ENCODE measurements around the gene KCNS3.
A peak's percentile ranks its signal among the peaks of the same experiment; 100 is the strongest.

The KCNS3 gene

DNA sequence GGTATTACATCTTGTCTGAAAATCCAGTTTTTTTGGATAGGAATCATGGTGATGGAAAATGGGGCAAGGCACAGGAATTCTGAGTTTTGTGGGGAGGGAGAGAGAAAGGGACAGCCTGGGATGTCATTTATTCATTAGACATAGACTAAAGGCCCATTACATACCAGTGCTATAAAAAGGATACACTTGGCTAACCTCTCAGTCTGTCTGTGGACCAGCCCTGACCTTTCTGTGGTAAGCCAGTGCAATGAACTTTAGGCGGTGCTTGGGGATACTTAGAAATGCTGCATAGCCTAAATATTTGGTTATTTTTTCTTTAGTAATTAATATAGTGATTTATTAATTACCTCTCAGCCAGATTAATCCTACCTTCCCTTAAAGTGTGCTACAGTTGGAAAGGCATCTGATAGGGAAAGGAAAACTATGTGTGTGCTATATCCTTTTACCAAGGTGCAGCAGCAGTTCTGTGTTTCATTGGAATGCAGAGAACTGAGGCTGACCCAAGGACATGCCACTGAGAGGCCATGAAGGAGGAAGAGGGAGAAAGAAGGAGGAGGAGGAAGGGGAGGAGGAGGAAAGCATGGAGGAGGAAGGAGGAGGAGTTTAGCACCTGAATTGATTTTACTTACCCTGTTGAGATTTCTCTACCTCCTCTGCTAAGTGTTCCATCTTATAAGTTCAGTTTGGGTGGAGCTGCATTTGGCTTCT is 37.5 kb downstream of the KCNS3 start:
- no peak overlapping the region for H3K9ac ChIP-seq (ENCODE audit: low read depth, low read length)
- H3K4me2 ChIP-seq (ENCODE audit: low read length) = no peak overlapping the region
- no peaks in the 10 kb centered on the region for H3K9me3 ChIP-seq (replicated peaks; ENCODE audit: low read length)
- H3K4me3 ChIP-seq (ENCODE audit: low read length) = no peak overlapping the region
- no peaks in the 10 kb centered on the region for H3K36me3 ChIP-seq (ENCODE audit: insufficient read depth, low read length)
- H3K4me1 ChIP-seq (ENCODE audit: control insufficient read depth, insufficient read depth, low read length) = no peaks in the 10 kb centered on the region
- H3K27me3 ChIP-seq (ENCODE audit: control insufficient read depth, insufficient read depth, low read length) = no peaks in the 10 kb centered on the region

DNA sequence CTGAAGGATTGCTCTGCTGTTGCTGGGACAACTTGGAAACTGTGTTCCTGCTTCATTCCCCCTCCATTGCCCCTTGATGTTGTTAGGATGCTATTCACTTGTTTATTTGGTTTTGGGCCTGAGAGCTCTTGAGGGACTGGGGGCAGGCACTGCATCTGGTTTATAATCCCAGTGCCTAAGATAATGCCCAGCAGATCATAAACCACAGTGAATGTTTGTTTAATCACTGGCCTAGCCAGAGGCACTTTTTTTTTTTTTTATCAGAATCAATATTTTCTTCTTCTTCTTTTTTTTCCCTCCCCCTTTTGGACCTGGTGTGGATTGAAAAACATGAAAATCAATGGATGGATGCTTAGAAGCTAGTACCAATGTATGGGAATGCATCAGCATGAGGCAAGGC is 38.1 kb downstream of the KCNS3 start:
- H3K9me3 ChIP-seq (replicated peaks; ENCODE audit: low read length) = no peaks in the 10 kb centered on the region
- H3K9ac ChIP-seq (ENCODE audit: low read depth, low read length) = no peak overlapping the region
- no peaks in the 10 kb centered on the region for H3K4me1 ChIP-seq (ENCODE audit: control insufficient read depth, insufficient read depth, low read length)
- H3K27me3 ChIP-seq (ENCODE audit: control insufficient read depth, insufficient read depth, low read length) = no peaks in the 10 kb centered on the region
- no peak overlapping the region for H3K4me2 ChIP-seq (ENCODE audit: low read length)
- H3K36me3 ChIP-seq (ENCODE audit: insufficient read depth, low read length) = no peaks in the 10 kb centered on the region
- no peak overlapping the region for H3K4me3 ChIP-seq (ENCODE audit: low read length)

DNA sequence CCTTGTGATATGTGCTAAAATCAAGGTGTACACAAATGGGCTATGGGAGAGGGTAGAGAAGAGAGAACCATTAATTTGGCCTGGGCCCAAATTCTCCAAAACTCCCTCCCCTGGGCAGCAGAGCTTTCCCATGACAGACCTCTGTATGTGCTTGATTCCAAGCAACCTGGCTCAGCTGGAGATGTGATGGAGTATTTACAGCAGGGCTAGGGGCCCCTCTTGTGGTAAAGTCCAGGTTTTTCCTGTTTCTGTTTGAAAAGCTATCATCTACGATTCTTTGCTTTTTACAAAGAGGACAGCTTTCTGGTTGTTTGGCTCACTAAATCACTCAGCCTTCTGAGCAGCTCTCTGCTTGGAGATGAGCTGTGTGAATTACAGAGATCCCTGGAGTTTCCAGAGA is 40.3 kb downstream of the KCNS3 start:
- Histone ChIP-seq H3K4me3 (ENCODE audit: low read length) (no peak overlapping the region), H3K4me2 (ENCODE audit: low read length) (no peak overlapping the region), H3K9me3 (replicated peaks; ENCODE audit: low read length) (no peaks in the 10 kb centered on the region), H3K4me1 (ENCODE audit: control insufficient read depth, insufficient read depth, low read length) (no peaks in the 10 kb centered on the region), H3K27me3 (ENCODE audit: control insufficient read depth, insufficient read depth, low read length) (no peaks in the 10 kb centered on the region), H3K9ac (ENCODE audit: low read depth, low read length) (no peak overlapping the region), H3K36me3 (ENCODE audit: insufficient read depth, low read length) (no peaks in the 10 kb centered on the region)

DNA sequence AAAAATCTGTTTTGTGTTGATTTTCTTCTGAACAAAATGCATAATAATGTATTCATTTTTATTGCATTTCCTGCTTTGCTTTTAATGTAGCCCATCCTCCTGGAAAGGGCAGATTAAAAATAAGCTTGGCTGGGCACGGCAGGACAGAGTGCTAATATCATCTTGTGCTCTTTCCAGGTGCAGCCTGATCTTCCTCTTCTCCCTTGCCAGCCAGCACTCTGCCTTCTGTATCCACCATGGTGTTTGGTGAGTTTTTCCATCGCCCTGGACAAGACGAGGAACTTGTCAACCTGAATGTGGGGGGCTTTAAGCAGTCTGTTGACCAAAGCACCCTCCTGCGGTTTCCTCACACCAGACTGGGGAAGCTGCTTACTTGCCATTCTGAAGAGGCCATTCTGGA is 52.3 kb downstream of the KCNS3 start:
- Histone ChIP-seq H3K27me3 (ENCODE audit: control insufficient read depth, insufficient read depth, low read length) (no peaks in the 10 kb centered on the region), H3K4me1 (ENCODE audit: control insufficient read depth, insufficient read depth, low read length) (peaks cover 13% of the 10 kb centered on the region), H3K36me3 (ENCODE audit: insufficient read depth, low read length) (no peaks in the 10 kb centered on the region), H3K9me3 (replicated peaks; ENCODE audit: low read length) (no peaks in the 10 kb centered on the region), H3K4me3 (ENCODE audit: low read length) (no peak overlapping the region), H3K9ac (ENCODE audit: low read depth, low read length) (no peak overlapping the region), H3K4me2 (ENCODE audit: low read length) (no peak overlapping the region)

DNA sequence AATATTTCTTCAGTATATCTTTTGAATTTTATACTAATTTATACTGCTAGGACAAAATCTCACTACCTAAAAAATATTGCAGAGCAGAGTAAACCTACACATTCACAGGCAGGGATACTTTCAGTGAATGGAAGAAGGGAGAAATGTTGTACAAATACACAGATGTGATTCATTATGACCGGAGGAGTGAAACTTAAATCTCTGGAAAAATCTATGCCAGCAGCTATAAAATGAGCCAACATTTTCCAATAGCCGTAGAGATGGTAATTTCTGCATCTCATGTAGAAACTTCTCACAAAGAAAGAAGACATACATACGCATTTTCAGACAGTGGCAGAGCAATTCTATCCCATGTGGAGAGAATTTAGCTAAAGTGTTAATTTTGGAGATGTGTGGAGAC is 54.8 kb downstream of the KCNS3 start:
- no peaks in the 10 kb centered on the region for H3K36me3 ChIP-seq (ENCODE audit: insufficient read depth, low read length)
- no peaks in the 10 kb centered on the region for H3K9me3 ChIP-seq (replicated peaks; ENCODE audit: low read length)
- no peaks in the 10 kb centered on the region for H3K27me3 ChIP-seq (ENCODE audit: control insufficient read depth, insufficient read depth, low read length)

DNA sequence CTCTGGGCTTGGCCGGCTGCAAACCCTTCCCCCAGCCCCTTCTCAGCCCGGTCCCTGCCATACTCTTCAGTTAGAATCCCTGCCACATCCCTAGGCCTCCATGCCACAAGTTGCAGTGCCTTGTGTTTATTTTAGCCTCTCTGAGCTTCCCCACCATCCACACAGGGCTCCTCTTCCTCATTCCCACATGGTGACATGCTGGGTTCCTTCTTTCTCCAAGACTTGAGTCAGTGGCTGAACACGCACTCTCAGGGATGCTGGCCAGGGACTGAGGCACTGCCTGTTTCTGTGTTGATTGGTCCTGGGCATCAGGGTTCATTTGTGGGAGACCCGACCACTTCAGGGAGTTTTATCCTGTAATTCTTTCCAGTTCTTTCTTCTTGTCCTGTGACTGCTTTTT is 56.3 kb downstream of the KCNS3 start:
- Histone ChIP-seq H3K9me3 (replicated peaks; ENCODE audit: low read length) (no peaks in the 10 kb centered on the region), H3K4me1 (ENCODE audit: control insufficient read depth, insufficient read depth, low read length) (peaks cover 13% of the 10 kb centered on the region), H3K27me3 (ENCODE audit: control insufficient read depth, insufficient read depth, low read length) (no peaks in the 10 kb centered on the region), H3K4me2 (ENCODE audit: low read length) (peak overlapping the region; percentile 38), H3K36me3 (ENCODE audit: insufficient read depth, low read length) (no peaks in the 10 kb centered on the region), H3K9ac (ENCODE audit: low read depth, low read length) (peak overlapping the region; percentile 5), H3K4me3 (ENCODE audit: low read length) (no peak overlapping the region)

More for the DNA sequence above, 54.8 kb downstream of the KCNS3 start:
- Histone ChIP-seq H3K9ac (ENCODE audit: low read depth, low read length) (no peak overlapping the region), H3K4me3 (ENCODE audit: low read length) (no peak overlapping the region), H3K4me2 (ENCODE audit: low read length) (no peak overlapping the region), H3K4me1 (ENCODE audit: control insufficient read depth, insufficient read depth, low read length) (peaks cover 13% of the 10 kb centered on the region)

DNA sequence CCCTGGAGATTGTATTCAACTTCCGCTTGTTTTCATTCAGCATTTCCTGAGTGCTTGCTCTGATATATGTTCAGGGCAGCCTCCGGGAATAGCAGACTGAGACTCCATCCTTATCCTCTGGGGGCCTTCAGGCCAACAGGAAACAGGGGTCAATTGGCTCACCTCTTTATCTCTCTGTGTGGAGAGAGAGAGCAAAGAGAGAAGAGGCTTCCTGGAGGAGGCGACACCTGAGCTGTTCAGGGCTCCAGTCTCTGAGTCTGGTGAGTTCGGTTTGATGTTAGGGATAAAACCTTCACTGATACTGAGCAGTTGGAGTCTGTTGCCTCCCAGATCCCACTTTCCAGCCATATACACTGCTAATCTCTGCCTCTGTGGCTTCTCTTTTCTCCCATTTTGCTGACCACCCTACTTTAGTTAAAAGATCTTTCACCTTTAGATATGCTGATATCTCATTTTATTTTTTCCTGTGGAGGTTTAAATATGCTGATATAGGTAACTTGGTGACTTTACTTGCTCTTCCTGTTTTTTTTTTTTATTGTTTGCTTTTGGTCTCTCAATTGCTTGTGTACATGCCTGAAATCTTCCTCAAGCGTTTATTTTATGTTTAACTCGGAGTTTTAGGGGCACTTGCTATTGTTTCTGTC is 56.9 kb downstream of the KCNS3 start:
- H3K4me1 ChIP-seq (ENCODE audit: control insufficient read depth, insufficient read depth, low read length) = peaks cover 13% of the 10 kb centered on the region
- H3K9ac ChIP-seq (ENCODE audit: low read depth, low read length) = no peak overlapping the region
- no peaks in the 10 kb centered on the region for H3K27me3 ChIP-seq (ENCODE audit: control insufficient read depth, insufficient read depth, low read length)
- H3K4me2 ChIP-seq (ENCODE audit: low read length) = no peak overlapping the region
- no peaks in the 10 kb centered on the region for H3K36me3 ChIP-seq (ENCODE audit: insufficient read depth, low read length)
- no peak overlapping the region for H3K4me3 ChIP-seq (ENCODE audit: low read length)
- H3K9me3 ChIP-seq (replicated peaks; ENCODE audit: low read length) = no peaks in the 10 kb centered on the region

DNA sequence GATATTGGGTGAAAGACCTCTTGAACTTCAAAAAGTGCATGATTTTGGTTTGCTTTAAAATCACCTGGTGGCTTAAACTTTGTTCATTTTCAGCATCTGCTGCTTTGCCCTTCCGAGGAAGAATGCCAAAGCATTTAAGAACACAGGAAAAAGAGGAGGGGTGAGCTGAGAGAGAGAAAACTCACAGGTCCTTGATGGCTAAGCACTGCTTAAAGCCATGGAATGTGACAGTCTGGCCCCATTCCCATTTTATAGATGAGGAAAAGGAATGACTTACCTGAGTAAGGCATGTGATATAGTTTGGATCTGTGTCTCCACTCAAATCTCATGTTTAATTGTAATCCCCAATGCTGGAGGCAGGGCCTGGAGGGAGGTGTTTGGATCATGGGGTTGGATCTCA is 58.1 kb downstream of the KCNS3 start:
- Histone ChIP-seq H3K9me3 (replicated peaks; ENCODE audit: low read length) (no peaks in the 10 kb centered on the region), H3K4me1 (ENCODE audit: control insufficient read depth, insufficient read depth, low read length) (peaks cover 13% of the 10 kb centered on the region)

DNA sequence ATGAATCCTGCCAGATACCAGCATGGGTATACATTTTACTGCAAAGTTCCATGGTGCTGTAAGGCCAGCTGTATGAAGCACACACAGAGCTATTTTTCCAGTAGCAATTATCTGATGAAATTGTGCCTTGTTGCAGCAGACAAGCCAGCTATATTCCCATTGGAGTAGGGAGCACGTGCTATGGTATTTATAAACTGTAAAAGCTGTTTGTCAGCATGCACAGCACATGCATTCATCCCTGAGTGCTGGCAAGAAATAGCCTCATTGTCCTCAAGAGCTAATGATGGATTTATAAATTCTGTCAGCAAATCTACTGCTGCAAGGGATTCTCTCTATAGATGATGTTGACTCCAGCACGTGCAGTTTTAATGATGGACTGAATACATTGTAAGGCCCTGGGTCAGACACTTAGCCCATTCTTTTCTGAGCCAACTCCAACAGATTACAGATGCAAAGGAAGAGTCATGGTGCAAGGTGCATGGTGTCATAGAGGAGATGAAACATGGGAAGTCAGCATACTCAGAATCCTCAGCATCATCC is 61.7 kb downstream of the KCNS3 start:
- no peaks in the 10 kb centered on the region for H3K36me3 ChIP-seq (ENCODE audit: insufficient read depth, low read length)
- peaks cover under 1% of the 10 kb centered on the region for H3K4me1 ChIP-seq (ENCODE audit: control insufficient read depth, insufficient read depth, low read length)
- no peak overlapping the region for H3K4me2 ChIP-seq (ENCODE audit: low read length)
- no peak overlapping the region for H3K9ac ChIP-seq (ENCODE audit: low read depth, low read length)
- no peaks in the 10 kb centered on the region for H3K9me3 ChIP-seq (replicated peaks; ENCODE audit: low read length)
- H3K27me3 ChIP-seq (ENCODE audit: control insufficient read depth, insufficient read depth, low read length) = no peaks in the 10 kb centered on the region
- H3K4me3 ChIP-seq (ENCODE audit: low read length) = no peak overlapping the region

More for the DNA sequence above, 58.1 kb downstream of the KCNS3 start:
- H3K4me3 ChIP-seq (ENCODE audit: low read length) = no peak overlapping the region
- no peak overlapping the region for H3K9ac ChIP-seq (ENCODE audit: low read depth, low read length)
- no peak overlapping the region for H3K4me2 ChIP-seq (ENCODE audit: low read length)
- H3K36me3 ChIP-seq (ENCODE audit: insufficient read depth, low read length) = no peaks in the 10 kb centered on the region
- H3K27me3 ChIP-seq (ENCODE audit: control insufficient read depth, insufficient read depth, low read length) = no peaks in the 10 kb centered on the region

DNA sequence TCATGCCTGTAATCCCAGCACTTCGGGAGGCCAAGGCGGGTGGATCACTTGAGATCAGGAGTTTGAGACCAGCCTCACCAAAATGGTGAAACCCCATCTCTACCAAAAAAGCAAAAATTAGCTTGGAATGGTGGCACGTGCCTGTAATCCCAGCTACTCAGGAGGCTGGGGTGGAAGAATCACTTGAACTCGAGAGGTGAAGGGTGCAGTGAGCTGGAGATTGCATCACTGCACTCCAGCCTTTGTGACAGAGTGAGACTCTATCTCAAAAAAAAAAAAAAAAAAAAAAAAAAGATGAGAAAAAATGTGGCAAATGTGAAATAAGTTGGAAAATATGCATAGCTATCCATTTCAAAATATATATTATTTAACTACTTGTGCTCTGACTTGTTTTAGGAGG is 65.0 kb downstream of the KCNS3 start:
- H3K4me2 ChIP-seq (ENCODE audit: low read length) = no peak overlapping the region
- no peaks in the 10 kb centered on the region for H3K27me3 ChIP-seq (ENCODE audit: control insufficient read depth, insufficient read depth, low read length)
- no peak overlapping the region for H3K4me3 ChIP-seq (ENCODE audit: low read length)
- no peaks in the 10 kb centered on the region for H3K4me1 ChIP-seq (ENCODE audit: control insufficient read depth, insufficient read depth, low read length)
- H3K9me3 ChIP-seq (replicated peaks; ENCODE audit: low read length) = no peaks in the 10 kb centered on the region
- no peaks in the 10 kb centered on the region for H3K36me3 ChIP-seq (ENCODE audit: insufficient read depth, low read length)
- no peak overlapping the region for H3K9ac ChIP-seq (ENCODE audit: low read depth, low read length)

DNA sequence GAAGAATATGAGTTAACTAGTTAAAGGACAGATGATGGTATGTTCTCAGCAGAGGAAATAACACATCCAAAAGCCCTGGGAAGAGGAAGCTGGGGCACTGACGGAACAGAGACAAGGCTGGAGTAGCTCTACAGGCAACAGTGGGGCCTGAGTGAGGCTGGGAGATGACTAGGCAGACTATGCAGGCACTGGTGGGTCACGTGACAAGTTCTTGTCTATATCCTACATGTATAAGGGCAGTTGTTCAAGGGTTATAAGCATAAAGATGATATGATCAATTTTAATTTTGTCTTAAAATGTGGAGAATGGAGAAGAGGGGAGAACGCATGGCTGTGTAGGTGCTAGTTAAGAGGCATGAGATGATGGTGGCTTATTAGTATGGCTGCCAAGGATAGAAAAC is 68.6 kb downstream of the KCNS3 start:
- Histone ChIP-seq H3K27me3 (ENCODE audit: control insufficient read depth, insufficient read depth, low read length) (no peaks in the 10 kb centered on the region), H3K4me2 (ENCODE audit: low read length) (no peak overlapping the region), H3K9ac (ENCODE audit: low read depth, low read length) (no peak overlapping the region), H3K4me3 (ENCODE audit: low read length) (no peak overlapping the region), H3K36me3 (ENCODE audit: insufficient read depth, low read length) (no peaks in the 10 kb centered on the region), H3K9me3 (replicated peaks; ENCODE audit: low read length) (no peaks in the 10 kb centered on the region), H3K4me1 (ENCODE audit: control insufficient read depth, insufficient read depth, low read length) (no peaks in the 10 kb centered on the region)

DNA sequence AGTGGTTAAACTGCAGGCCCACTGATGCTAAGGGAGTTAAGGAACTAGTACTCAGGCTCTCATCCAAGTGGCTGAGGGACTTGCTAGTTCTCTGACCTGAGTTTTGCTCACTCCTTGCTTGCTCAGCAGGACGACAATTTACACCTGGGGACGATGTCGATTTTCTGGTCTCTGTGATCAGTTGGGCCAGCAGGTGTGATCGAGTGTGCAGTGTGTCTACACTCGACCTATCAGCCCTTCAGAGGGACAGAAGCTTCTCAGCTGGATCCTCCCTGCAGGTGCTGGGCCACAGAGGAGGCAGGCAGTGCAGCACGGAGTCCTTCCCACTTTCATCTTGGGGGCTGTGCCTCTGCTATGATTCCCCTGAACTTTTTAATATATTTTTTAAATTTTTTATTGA is 71.5 kb downstream of the KCNS3 start:
- Histone ChIP-seq H3K4me3 (ENCODE audit: low read length) (no peak overlapping the region), H3K4me2 (ENCODE audit: low read length) (no peak overlapping the region), H3K9me3 (replicated peaks; ENCODE audit: low read length) (no peaks in the 10 kb centered on the region), H3K4me1 (ENCODE audit: control insufficient read depth, insufficient read depth, low read length) (no peaks in the 10 kb centered on the region), H3K36me3 (ENCODE audit: insufficient read depth, low read length) (no peaks in the 10 kb centered on the region), H3K9ac (ENCODE audit: low read depth, low read length) (no peak overlapping the region), H3K27me3 (ENCODE audit: control insufficient read depth, insufficient read depth, low read length) (no peaks in the 10 kb centered on the region)
